HCEC 1CT (cell line): ENCODE results near the gene WRAP73.

ENCODE experiments used
- DNase-seq: peaks from one replicate; pipeline ENCODE4 v3.0.0-alpha.2; 2017

The WRAP73 gene

DNA sequence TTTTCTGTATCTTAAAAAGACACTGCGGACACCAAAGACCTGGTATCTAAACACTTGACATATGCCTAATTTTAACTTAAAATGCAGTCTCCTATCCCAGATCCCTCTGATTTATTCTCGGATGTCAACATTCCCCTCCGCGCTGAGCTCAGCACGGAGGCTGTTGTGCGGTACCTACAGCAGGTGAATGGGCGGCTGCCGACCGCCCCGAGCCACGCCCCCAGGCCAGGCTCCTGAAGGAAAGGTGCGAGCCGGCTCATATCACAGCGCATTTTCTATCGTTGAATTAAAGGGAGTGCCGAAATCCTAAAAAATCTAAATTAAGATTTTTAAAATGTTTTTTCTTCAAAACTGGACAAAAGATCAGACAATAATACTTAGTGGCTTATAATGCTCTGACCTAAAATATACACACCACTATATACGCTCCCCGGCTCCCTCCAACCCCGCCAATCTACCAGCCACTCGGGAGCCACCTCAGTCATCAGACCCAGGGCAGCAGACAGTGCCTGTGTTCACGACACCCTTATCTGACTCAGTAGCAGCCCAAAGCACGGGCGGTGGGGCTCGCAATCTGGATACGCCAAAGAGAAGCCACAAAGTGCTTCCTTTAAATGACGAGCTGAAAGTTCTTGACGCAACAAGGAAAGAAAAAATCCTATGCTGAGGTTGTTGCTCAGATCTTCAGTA is 4.1 kb downstream of the WRAP73 start:
- no peak for DNase-seq

DNA sequence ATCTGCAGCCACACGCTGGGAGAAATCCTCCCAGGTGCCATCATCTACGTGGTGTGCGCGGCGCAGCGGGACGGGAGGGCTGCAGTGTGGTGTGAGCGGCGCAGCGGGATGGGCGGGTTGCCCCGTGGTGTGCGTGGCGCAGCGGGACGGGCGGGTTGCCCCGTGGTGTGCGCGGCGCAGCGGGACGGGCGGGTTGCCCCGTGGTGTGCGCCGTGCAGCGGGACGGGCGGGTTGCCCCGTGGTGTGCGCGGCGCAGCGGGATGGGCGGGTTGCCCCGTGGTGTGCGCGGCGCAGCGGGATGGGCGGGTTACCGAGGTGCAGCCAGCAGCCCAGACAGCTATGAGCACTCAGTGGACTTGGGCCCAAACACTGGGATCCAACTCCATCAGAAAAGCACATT is 4.7 kb downstream of the WRAP73 start:
- no peak for DNase-seq

- no peak for DNase-seq
These were observed 5.6 kb downstream of the WRAP73 start for GRCh38 chr1:3644273-3644672.

DNA sequence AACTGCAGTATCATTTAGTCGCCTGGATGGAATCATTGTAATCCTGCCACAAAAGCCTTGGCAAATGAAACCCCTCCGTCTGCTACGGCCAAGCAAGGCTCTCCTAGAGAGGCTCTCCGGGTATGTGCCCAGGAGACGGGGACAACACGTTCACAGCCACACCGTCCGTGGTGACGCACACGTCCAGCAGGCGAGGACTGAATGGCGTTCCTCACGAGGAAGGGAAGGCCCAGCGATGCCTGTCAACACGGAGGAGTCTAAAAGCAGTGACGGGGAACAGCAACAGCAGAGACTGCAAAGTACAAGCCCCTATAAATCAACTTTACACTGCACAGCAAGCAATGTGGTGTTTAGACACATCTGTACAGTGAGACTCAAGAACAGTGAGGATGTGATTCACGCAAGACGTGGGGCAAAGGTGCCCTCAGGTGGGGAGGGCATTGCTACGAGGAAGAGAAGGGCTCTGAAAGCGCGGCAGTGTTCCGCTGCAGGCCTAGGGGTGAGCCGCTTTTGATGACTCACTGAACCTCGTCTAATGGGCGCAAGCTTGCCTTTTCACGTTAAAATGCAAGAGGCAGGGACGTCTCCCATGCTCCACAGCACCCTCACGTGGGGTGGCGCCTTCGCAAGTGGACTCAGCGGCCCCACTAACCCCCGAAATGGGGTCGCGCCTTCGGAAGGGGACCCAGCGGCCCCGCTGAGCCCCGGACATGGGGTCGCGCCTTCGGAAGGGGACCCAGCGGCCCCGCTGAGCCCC is 6.8 kb downstream of the WRAP73 start:
- DNase-seq: no peak

GRCh38 chr1:3641816-3642215 is 8.1 kb downstream of the WRAP73 start:
- no peak for DNase-seq

GRCh38 chr1:3641046-3641760 is 8.7 kb downstream of the WRAP73 start:
- no peak for DNase-seq

DNA sequence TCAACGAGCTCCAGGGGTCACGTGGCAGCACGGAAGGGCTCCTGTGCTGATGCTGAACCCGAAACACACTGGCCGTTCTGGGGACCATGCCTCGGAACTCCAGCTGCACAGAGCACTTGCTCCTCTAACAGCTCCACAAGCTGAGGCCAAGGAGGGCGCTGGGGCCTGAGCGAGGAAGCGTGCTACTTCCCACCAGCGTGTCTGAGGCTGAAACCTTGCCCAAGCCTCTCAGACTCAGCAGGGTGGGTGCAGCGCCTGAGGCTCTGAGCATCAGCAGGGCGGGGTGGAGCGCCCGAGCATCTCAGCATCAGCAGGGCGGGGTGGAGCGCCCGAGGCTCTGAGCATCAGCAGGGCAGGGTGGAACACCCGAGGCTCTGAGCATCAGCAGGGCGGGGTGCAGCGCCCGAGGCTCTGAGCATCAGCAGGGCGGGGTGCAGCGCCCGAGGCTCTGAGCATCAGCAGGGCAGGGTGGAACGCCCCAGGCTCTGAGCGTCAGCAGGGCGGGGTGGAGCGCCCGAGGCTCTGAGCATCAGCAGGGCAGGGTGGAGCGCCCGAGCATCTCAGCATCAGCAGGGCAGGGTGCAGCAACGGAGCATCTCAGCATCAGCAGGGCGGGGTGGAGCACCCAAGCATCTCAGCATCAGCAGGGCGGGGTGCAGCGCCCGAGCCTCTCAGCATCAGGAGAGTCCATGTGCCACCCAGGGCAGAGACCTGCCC is 9.6 kb downstream of the WRAP73 start:
- DNase-seq: no peak

DNA sequence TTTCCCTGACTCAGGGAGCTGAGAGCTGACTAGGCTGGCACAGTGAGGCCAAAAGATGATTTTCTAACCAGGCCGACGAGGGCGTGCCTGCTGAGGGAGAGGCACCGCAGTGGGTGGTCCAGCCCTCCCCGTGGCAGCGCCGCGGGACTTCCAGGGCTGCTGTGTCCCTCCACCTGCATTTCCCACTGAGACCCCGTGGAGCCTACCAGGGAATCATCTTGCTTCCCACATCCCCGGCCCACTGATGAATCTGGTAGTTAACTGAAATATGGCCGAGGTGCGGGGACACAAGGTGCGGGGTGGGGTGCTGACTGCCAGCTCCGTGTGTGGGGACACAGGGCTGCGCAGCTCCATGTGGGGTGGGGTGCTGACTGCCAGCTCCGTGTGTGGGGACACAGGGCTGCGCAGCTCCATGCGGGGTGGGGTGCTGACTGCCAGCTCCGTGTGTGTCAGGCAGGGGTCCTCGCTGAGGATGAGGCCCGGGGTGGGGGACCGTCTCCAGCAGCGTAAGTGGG is 10.4 kb downstream of the WRAP73 start:
- DNase-seq: no peak

DNA sequence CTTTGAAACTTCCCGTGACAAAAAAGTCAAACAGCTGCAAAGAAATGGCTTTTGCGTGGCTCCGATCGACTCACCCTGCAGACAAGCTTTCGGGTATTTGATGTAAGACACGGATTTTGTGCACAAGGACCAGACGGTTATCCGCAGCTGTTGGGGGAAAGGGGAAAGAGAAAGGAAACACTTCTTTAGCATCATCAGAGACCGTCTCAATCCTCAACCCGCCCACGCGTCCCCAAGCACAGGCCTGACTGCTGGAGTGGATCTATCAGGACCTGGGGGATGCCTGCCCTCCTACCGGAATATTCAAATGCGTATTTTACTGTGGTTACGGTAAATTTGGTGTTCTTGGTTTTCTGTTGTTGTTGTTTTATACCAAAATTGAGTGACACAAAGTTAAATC is 11.2 kb downstream of the WRAP73 start:
- DNase-seq: no peak

GRCh38 chr1:3638027-3638426 is 11.9 kb downstream of the WRAP73 start:
- DNase-seq: no peak

- no peak for DNase-seq
These were observed 13.4 kb downstream of the WRAP73 start for GRCh38 chr1:3636531-3636930.

DNA sequence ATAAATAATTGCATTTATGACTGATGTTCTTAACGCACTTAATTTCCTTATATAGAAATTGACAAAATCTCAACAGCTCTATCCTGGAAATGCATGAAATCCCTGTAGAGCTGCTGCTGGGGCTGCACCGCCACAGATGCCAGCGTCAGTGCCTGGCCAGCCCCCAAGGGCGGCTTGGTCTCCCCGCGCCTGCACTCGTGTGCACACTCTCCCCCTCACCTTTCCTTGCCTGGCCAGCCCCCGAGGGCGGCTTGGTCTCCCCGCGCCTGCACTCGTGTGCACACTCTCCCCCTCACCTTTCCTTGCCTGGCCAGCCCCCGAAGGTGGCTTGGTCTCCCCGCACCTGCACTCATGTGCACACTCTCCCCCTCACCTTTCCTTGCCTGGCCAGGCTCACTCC is 13.8 kb downstream of the WRAP73 start:
- DNase-seq: no peak

DNA sequence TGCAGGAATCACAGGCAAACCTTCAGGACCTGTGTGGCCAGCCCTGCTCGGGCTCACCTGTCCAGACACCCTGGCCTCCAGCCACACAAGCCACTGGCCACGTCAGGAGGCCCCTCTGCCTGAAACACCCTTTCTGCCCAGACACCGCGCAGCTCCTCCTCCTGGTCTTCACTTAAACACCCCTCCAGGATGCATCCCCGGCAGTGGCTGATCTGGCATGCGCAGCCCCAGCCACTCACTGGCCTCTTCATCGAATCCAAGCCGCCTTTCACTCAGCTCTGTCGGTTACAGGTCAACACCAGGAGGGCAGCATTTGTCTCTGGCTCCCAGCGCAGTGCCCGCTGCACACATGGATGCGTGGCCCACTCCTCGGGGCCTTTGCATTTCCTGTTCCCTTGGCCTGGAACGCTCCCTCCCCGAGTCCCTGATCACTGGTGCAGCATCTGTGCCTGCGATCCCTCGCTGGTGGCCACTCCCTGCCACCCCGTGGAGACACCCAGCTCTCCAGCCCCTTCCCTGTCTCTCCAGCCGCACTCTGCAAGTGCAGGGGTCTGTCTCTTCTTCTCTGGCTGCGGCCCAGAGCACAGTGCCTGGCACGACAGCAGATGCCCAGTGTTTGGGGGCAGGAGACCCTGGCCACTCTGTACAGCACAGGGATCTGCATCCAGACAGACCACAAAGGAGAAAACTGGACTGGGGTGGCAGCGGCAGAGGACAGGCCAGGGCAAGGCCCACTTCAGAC is 15.7 kb downstream of the WRAP73 start:
- no peak for DNase-seq

- DNase-seq: no peak
These were observed 16.4 kb downstream of the WRAP73 start for GRCh38 chr1:3633344-3634058.

- no peak for DNase-seq
These were observed 17.1 kb downstream of the WRAP73 start for GRCh38 chr1:3632716-3633343.

GRCh38 chr1:3632298-3632697 is 17.6 kb downstream of the WRAP73 start:
- DNase-seq: no peak

- DNase-seq: no peak
These were observed 18.3 kb downstream of the WRAP73 start for GRCh38 chr1:3631320-3632260.

DNA sequence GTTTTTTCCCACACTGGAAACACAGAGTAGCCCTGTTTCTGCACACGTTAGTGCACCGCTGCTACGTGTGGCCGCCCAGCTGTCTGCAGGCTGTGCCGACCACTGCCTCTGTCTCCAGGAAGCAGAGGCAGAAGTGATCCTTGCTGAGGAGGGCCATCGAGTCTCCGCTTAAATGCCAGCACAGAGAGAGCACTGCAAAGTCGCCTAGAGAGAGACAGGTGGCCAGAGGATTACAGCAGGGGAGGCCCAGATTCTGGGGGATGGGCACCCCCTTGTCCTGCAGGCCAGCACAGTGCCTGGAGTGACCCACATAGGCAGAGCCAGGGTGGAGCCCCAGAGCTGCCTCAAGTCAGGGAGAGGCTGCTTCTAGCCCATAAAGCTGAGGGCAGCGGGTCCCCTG is 19.0 kb downstream of the WRAP73 start:
- no peak for DNase-seq

GRCh38 chr1:3630161-3630611 is 19.7 kb downstream of the WRAP73 start:
- no peak for DNase-seq
